Anterior cingulate cortex (tissue), 58 donors: ENCODE measurements around the gene LRMDA.

Experiments used
- DNase-seq, 58 donors: peaks; one replicate each; lab custom pipeline; 2025; lab: John Stamatoyannopoulos, UW

LRMDA gene

DNA sequence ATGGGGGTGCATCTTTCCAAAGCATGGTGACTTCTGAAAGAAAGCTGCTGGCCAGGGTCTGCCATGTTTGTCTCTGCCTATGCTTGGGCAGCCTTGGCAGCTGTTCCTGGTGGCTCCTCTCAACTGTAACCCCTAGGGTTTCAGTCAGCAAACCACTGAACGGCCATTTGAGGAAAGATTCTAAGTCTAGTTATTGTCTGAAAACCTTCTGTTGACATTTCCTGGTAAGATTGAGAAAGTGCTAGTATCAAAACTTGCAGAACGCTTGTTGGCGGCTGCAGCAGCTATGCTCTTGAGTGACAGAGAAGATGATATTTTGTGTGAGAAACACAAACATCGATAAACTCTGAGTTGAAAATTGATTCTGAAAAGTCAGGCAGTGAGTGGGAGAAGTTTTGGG lies 523.1 kb downstream of the LRMDA start:
- DNase-seq = no peak

DNA sequence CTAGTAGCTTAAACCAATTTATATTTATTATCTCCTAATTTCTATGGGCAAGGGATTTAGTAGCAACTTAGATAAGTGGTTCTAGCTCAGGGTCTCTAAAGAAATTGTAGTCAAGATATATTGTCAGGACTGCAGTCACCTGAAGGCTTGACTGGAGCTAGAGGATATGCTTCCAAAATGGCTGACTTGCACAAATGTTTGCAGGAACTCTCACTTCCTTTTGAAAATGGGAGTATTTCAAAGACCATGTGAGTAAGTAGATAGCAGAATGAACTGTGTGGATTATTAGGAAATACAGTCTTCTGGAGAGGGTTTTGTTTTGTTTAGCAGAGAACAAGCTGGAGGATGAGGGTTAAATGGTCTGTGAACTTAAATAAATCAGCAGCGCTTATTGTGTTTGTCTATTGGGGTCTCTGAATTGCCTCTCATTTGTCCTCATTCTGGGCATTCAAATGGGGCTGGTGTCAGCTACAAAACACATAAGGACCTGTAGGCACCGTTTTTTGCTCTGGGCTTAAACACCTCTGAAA lies 524.6 kb downstream of the LRMDA start:
- DNase-seq = no peak

DNA sequence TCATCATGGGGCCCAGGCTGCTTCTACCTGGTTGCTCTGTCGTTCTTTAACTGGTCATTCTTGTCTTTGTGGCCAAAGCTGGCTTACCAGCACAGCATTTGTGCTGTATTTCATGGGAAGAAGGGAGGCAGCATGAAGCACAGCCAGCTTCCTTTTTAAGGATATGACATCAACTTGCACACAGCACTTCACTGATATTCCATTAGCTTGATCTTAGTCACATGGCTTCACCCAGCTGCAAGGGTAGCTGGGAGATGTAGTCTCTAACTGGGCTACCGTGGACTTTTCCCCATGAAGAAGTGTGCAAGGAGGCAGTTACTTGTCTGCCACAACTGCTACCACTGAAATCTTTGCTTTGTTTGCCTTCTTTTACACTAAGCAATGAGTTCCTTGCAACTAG lies 525.2 kb downstream of the LRMDA start:
- DNase-seq = no peak

DNA sequence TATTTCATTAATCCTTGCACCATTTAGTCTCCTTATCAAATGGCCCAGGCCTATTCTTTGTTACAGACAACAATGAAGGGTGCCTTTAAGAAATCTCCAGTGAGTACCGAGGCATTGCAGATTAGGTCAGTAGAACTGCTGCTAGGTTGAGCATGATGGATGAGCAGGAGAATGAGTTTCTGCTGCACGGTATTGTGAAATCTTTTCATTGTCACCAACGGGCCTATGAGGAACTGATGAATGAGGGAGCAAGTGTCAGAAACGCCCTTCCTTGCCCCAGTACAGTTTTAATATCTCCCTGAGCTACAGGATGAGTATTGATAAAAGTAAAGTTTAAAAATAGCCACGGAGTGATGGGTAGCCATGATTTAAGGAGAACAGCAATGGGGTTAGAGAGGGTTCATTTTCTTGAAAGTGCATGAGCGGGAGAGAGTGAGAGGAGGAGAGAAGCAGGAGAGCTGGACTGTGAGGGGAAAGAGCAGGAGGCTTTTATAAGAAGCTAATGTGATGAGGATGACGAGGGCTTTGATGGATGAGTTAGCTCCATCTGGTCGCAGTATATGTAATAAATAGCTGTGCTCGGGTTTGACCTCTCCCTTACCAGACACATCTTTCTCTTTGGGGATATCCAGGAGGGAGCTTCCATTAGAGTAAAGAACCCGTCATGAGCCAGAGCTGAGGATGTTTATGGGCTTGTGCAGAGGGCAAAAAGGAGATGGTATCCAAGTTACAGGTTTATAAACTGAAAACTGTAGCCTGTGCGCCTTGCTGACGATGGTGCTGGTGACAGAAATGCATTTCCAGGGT lies 526.1 kb downstream of the LRMDA start:
- DNase-seq = no peak

DNA sequence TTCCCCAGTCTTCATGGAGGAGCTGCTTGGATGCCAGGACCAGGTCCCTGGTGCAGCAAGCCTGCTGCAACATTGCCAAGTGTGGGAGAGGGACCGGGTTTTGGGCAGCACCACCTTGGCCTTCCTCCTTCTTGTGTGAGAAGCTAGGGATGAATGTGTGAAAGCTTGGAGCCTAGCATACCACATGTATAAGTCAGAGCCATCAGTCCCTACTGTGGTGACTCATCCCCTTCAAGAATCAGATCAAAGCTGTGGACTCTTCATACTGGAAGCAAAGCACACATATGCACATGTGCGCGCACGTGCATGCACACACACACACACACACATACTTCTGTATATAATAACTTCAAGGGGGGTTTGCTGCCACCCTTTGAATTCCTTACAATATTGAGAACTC lies 527.8 kb downstream of the LRMDA start:
- no peak for DNase-seq

DNA sequence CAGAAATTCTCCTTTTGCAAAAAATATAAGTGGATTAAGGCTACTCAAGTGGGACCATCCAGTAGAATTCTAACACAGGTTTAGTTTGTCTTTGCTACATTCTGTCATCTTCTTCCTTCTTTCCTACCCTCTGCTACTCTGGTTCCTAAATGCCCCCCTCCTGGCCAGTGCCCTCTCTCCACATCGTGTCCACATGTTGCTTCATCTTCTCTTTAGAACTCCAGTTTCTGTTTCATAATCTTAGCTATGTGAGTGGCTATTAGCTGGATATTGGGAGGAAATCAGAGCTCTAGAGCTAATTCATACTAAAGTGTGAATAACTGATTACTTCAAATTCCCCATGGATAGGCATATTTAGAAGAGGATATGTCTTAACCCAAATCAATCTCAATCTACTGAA lies 528.5 kb downstream of the LRMDA start:
- no peak for DNase-seq

DNA sequence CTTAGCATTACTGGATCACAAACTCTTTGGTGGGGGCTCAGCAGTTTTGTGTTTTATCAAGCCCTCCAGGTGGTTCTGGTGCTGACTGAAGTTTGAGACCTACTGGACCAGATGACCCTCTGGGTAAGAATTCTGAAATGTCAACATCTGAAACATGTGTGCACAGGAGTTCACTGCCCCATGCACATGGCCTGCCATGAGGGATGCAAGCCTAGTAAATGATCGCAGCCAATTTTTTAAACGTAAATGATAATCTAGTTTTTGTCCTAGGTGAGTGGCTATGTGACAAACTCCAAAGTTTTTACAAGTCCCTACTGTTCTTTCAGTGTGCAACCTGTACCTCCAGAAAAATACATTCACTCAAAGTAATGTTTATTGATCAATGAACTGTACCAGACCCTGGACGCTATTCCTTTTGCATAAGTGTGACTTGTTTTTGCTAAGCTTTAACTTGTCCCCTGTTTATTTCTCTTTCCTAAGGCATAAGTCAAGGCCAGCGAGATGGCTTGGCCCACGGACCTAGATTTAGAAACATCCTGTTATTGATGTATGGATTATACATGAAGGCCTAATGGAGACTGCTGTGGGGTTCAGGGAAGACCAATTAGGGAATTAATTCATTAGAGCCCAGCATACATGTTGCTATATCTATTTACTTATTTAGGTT lies 531.1 kb downstream of the LRMDA start:
- DNase-seq = no peak

DNA sequence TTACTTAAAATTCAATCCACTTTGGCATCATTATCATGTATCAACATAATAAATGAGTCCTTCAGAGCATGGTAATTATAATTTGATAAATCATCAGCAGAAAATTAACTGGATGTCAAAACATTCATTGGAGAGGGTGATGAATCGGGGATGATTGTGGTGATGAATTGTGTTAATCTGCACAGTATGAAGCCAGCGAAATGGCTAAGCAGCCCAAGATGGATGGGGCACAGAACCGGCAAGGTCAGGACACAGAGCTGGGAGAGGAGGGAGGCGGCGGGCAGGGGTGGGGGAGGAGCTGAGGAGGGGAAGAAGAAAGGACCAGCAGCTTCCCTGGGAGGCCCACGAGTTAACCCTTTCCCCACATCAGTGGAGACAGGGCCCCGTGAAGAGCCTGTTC lies 536.1 kb downstream of the LRMDA start:
- DNase-seq = no peak

DNA sequence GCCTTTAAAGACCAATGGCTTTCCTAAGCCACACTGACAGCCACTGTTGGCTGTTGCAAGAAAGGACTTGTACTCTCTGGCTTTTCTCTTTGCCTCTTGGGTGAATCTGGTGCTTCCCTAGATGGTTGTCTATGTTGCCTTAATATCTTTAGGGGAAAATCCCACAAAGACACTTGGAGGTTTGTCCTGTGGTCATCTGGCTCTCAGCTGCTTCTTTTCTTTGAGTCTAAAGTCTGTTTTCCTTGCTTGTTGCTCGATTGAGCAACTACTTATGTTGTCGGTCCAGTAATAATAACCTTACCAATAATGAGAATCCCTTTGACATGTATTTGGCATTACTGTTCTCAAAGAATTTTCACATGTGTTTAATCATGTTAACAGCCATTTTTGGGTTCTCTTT lies 537.6 kb downstream of the LRMDA start:
- DNase-seq = no peak

DNA sequence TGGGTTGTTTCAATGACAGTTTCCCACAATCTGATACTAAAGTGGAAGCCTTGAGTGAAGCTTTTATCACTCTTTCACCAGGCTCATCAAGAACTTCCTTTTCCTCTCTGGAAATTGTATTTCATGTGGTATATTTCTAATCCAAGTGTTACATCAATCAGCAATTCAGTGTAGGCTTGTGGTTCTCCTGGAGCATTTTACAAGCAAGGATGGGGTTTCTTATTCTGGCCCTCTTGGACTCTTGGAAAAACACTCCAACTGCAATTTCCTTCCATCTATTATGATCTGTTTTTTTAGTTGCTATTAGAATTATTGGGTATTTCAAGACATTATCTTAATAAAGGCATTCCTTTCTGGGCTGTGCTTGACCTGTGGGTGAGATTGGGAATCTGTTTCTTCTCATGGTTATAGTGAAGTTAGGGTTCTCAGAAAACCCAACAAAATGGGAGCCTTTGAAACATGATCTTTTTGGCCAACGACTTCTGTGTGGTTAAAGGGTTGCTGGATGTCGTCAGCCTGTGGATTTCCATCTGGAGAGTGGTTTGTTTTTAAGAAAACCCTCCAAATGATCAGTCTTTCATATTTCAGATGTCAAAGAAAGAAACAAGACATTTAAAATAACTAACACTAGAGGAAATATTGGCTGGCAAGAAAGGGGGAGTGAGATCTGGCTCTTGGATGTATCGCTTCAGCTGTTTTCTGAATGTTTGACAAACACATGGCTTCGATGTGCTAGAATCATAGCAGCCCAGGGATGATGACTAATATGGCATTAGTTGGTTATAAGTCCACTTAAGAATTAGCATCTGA lies 540.2 kb downstream of the LRMDA start:
- DNase-seq = no peak

DNA sequence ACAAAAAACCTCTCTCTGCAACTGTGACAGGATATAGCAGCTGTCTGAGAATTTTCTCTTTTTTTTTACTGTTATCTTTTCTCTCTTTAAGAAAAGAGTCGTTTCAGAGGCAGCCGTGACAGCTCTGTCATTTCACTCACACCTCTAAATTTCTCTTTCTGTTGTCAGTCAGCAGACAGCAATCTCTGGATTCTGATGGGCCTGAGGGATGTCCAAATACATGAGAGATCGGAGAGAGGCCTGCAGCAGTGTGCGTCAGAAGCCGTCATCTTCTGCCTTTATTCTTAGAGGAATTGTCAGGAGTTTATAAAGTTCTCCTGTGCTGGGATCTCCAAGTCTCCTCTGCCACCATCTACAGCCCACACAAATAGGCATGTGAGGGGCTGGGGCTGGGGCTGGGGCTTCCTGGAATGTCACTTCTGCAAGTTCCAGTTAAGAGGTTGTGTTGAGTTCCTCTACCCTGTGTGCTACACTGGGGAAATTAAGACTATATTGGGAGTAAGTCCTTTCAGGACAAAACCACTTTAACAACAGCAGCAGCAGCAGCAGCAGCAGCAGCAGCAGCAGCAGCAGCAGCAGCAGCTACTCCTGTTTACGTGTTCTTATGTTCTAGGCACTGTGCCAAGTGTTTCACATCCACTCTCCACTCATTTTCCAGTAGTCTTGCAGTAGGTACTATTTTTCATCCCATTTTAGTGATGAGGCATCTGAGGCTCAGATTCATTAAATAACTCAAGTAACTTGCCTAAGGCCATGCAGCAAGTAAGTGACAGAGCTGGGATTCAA lies 541.3 kb downstream of the LRMDA start:
- DNase-seq = no peak

DNA sequence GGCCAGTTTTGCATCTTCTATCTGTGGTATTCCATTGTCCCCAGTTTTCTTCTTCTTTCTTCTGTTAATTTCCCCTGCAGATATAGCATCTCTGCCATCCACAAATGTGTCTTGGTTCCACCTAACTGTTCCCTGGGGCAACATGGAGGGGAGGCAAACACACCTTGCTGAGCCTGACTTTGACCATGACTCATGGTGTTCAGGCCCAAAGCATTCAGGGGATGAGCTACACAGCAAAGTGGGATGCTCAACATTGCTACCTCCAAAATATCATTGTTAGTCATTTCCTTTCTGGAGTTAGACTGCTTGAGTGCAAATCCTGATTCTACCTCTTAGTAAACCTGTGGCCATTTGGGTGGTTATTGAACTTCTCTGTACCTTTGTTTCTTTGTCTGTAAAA lies 542.7 kb downstream of the LRMDA start:
- DNase-seq = no peak

DNA sequence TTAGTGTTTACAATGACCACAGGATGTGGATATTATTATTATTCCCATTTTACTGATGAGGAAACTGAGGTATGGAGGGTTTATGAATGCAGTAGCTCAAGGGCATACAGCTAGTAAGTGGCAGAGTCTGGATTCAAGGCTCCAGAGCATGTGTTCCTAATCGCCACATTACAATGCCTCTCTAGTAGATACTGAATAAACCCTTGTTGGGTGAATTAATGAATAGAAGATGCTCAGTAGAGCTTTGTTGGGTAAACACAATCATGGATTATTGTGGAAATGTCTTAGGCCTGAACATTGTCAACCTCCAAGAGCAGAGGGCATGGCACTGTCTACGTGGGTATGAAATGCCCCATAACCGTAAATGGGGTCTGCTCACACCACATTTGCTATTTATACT lies 545.3 kb downstream of the LRMDA start:
- DNase-seq = peak in 3 of 58 donors; percentile 4 to 36 (median 6)

DNA sequence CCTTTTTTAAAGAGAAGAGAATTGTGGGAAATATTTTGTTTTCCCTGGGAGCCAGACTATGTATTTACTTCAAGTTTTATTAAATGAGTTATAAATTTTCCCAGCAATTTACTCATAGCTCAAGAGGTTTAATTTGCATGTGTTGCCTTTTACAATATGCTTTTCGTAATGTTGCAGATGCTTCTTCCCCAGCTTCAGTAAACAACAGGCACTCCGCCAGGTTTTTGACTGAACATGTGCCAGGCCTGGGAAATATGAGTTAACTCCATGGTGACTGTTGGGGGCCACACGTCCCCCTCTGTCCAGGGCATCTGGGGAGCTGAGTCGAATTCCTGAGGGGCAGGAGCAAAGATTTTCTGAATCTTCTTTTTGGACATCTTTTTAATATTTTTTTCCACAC lies 545.7 kb downstream of the LRMDA start:
- peak in 1 of 58 donors; percentile 10 for DNase-seq

DNA sequence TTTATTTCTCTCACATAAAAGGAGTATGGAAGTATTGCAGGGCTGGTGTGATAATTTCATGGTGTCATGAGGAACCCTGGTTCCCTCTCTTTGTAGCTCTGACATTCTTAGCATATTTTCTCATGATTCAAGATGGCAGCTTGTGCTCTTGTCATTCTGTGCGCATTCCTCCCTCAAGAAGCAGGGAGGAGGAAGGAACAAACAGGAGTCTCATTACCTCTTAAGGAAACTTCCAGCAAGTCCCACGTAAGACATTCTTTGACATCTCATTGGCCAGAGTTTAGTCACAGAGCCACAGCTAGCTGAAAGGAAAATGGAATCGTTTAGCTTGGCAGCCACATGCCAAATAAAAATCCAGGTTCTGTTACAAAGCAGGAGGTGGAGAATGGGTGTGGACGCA lies 546.8 kb downstream of the LRMDA start:
- no peak for DNase-seq

DNA sequence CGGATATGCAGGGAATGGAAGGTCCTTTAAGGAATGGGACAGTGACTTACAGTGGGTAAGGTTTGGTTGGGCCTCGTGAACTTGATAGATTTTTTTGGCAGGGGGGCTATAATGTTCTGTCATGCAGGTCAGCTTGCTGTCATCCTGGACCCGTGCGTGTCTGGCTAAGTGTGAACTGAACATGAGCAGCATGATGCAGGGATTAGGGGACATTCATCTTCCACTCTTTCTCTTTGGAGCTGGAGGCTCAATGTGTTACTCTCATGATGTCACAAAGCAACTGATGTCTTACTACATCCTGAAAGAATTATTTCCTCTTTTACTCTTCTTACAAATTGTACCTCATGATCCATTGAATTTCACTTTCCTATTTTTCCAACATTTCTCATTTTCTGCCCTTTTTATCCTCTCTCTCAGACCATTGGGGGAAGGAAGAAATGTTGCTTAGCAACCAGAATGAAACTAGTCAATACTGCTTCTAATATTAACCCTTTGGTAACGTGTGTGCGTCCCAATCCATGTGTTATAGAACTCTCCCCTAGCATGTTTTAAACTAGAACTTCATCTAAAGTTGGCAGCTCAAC lies 549.1 kb downstream of the LRMDA start:
- no peak for DNase-seq

DNA sequence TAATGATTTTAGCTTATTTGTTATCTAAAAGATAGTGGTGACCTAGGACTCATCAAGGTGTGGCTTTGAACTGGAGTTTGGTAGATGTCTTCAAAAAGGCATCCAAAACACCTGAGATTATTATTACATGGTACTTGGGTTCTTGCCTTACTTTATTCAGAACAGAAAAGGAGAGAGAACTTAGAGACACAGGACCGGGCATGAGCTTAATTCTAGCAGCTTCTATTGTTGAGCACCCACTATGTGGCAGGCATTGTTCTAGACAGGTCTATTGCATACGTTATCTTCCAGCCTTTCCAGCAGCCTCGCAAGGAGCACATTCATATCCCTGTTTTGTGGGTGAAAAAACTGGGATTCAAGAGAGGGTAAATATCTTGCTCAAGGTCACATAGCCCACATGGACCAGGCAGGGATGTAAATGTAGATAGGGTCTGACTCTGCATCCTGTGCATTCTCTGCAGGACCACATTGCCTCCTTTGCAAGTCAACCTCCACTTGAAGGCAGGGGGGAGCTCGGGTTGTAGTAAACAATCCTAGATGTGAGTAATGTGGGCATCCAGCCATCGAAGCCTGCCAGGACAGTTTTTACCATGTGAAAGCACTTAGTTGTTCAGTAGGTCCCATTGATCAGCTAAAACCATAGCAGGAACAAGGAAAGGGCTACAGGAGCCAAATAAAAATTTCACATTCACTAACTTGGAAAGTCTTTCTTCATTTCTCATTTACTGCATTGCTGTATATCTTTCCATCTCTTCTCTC lies 551.4 kb downstream of the LRMDA start:
- DNase-seq = peak in 7 of 58 donors; percentile 1 to 26 (median 7)

DNA sequence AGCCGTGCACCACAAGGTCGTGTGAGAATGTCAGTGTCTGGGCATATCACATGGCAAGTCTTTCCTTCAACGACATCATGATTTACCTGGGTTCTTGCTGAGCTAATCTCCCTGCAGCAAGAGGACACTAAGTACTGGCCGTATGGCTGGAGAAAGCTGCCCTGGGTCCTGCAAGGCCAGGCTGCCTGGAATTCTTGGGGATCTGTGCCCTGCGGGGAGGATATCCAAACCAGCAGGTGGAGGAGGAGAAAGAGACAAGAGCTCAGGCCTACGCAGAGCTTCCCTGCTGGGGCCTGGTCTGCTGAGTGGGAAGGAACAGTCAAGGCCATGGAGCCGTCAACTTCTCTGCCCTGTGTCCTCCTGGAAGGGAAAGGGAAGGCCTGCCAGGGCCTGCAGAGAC lies 552.6 kb downstream of the LRMDA start:
- DNase-seq = no peak

DNA sequence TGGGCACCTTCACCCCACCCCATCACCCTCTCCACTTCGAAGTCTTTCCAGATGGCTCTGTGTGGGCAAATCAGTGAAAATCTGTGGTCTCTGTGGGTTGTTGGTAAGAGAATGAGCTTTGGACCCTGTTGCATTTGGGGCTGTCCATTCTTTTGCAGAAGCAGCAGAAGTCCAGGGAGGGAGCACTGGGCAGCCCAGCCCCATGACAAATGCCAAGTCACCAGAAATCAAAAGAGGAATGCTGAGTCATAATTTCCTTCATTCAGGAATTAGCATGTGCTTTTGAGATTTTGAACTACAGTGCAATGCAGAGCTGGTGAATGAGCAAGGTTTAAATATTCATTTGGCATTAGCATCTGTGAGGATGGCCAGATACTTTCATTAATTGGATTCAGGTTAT lies 556.2 kb downstream of the LRMDA start:
- DNase-seq = no peak
